Right atrium auricular region (tissue), 2 donors: ENCODE data around the gene ERMAP. TPM values are rescaled to one million over a fixed set of nuclear protein-coding genes. Genes with fewer than 3 reads are reported as not detected.
A peak's percentile ranks its signal among the peaks of the same experiment; 100 is the strongest.

Experiments used
- DNase-seq: peaks from one replicate; pipeline ENCODE4 v3.0.0-alpha.2; 2019; ENCODE audit warnings: low spot score
- H3K27ac ChIP-seq, 2 donors: fragments of 200-600 bp; sonication (generic); 1 replicate in 1 of 2; 2 replicates in 1 of 2; pipeline ENCODE4 v1.5.1; 2016 to 2019
- H3K27me3 ChIP-seq, 2 donors: fragments of 200-600 bp; sonication (generic); one replicate each; pipeline versions ENCODE4 v1.5.1 to v1.6.0; 2017 to 2019
- H3K36me3 ChIP-seq: fragments of 200-600 bp; sonication (generic); one replicate; pipeline ENCODE4 v1.5.1; 2016
- H3K4me1 ChIP-seq, 2 donors: fragments of 200-600 bp; sonication (generic); one replicate each; pipeline versions ENCODE4 v1.5.1 to v1.6.0; 2017 to 2019
- H3K4me3 ChIP-seq, 2 donors: fragments of 200-600 bp; sonication (generic); 1 replicate in 1 of 2; 2 replicates in 1 of 2; pipeline ENCODE4 v1.5.1; 2017 to 2019; ENCODE audit warnings: mild to moderate bottlenecking in 1 of 2, moderate library complexity in 1 of 2
- H3K9me3 ChIP-seq, 2 donors: fragments of 200-600 bp; sonication (generic); one replicate each; pipeline ENCODE4 v1.5.1; 2019
- total RNA-seq, 2 donors: library from RNA; depleted of rRNA; stranded (reverse); fragments of >200 nt; gene quantifications; one replicate each; pipeline ENCODE4 v1.1.0, GENCODE V29; 2016
- TF ChIP-seq, protein P1 (sequence below), 2 donors: fragments of 200-600 bp; sonication (generic); IDR thresholded peaks; one replicate each; pipeline ENCODE4 v1.5.1; 2019; ENCODE audit warnings: antibody characterized with exemption in 2 of 2

The ERMAP gene
- total RNA-seq, 2 donors from 2014 or later: 3.3 to 5.6 TPM

DNA sequence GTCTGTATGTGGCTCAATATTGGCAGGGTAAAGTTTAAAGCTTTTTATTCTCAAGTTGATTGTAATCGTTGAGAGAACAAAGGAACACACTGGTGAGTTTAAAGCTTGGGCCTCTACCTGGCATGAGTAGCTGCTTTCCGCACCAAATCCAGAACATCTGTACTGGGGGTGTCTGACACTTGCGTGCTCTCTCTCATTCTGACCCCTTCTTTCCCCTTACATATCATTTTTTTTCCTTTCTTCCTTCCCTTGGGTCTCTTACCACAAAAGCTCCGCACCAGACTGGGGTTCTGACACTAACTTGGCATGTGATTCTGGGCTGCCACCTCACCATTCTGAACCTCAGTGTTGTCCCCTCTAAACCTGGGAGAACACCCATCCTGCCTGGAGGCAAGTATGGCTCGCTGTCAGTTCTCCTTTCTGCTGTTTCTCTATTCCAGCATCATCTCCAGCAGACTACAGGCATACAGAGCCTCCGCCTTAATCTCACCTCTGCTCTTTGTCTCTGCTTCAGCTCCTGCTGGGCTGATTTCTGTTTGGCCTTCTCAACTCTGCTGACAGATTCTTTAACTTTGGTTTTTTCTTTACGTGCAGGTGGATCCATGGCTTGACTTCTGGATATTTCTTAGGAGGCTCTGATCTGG is 859 bp upstream of the ERMAP start:
- Histone ChIP-seq H3K4me1 (peaks cover 0 to 21% of the 10 kb centered on the region in 2 donors), H3K27ac (peak overlapping the region; percentile 97 to 99)

DNA sequence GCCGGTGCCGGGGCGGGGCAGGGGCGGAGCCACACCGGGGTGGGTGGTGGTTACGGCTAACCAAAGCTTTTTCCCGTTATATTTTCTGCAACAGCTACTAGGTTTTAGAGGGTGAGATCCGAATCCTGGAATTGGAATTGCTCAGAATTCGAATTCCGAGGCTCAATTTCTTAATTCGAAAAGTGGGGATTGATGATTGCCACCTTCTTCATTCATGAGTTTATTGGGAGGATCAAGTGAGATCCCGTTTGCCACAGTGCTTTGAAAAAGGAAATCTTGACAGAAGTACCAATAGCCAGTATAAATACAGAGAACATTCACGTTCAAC is 482 bp downstream of the ERMAP start:
- DNase-seq: no peak
- Histone ChIP-seq H3K27ac (peak overlapping the region; percentile 97 to 99), H3K9me3 (no peaks in the 10 kb centered on the region), H3K27me3 (no peaks in the 10 kb centered on the region), H3K4me1 (peaks cover 0 to 25% of the 10 kb centered on the region in 2 donors), H3K4me3 (peak overlapping the region; percentile 72 to 90), H3K36me3 (no peaks in the 10 kb centered on the region)
- TF ChIP-seq, protein P1, sequence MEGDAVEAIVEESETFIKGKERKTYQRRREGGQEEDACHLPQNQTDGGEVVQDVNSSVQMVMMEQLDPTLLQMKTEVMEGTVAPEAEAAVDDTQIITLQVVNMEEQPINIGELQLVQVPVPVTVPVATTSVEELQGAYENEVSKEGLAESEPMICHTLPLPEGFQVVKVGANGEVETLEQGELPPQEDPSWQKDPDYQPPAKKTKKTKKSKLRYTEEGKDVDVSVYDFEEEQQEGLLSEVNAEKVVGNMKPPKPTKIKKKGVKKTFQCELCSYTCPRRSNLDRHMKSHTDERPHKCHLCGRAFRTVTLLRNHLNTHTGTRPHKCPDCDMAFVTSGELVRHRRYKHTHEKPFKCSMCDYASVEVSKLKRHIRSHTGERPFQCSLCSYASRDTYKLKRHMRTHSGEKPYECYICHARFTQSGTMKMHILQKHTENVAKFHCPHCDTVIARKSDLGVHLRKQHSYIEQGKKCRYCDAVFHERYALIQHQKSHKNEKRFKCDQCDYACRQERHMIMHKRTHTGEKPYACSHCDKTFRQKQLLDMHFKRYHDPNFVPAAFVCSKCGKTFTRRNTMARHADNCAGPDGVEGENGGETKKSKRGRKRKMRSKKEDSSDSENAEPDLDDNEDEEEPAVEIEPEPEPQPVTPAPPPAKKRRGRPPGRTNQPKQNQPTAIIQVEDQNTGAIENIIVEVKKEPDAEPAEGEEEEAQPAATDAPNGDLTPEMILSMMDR (IDR thresholded peaks at IDR 0.05): no peak

More for the DNA sequence above, 859 bp upstream of the ERMAP start:
- DNase-seq: no peak
- Histone ChIP-seq H3K9me3 (no peaks in the 10 kb centered on the region), H3K27me3 (no peaks in the 10 kb centered on the region), H3K4me3 (peak overlapping the region; percentile 72 to 90), H3K36me3 (no peaks in the 10 kb centered on the region)
- TF ChIP-seq, protein P1 (IDR thresholded peaks at IDR 0.05): no peak

DNA sequence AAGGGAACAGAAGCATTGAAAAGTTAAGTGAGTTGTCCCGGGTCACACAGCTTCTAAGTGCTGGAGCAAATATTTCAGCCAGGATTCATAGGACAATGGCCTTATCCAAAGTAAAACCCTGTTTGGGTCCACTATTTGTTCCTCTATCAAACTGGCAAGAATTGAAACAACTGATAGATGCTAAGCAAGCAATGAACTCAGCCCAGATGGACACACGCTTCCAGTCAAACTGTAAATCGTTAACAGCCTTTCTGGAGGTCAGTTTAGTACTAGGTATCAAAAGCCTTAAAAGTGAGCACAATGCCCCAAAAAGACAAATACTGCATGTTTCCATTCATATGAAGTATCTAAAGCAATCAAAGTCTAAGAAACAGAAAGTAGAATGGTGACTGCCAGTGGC is 1.1 kb downstream of the ERMAP start:
- H3K4me3 ChIP-seq: no peak overlapping the region

DNA sequence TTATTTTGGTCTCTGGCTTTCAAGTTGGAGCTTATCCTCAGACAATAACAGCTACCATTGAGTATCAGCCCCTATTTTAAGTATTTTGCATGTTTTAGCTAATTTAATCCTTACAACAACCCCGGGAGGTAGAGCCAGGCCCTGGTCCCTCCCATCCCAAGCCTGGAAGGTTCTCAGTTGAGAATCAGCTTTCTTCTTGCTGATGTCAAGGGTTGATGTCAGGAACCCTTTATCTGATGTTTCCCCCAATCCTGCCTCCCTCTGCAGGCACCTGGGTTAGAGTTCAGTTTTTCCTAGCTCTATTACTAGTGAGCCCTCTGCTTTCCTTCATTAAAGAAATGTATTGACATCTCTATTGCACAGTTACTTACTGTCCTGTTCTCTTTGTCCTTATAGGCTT is 3.9 kb downstream of the ERMAP start:
- Histone ChIP-seq H3K36me3 (no peaks in the 10 kb centered on the region), H3K4me1 (peaks cover 0 to 21% of the 10 kb centered on the region in 2 donors), H3K27me3 (no peaks in the 10 kb centered on the region), H3K27ac (no peak overlapping the region), H3K4me3 (no peak overlapping the region), H3K9me3 (no peaks in the 10 kb centered on the region)
- TF ChIP-seq, protein P1 (IDR thresholded peaks at IDR 0.05): no peak
- DNase-seq: no peak

More for the DNA sequence above, 1.1 kb downstream of the ERMAP start:
- no peak overlapping the region for H3K27ac ChIP-seq
- no peaks in the 10 kb centered on the region for H3K36me3 ChIP-seq
- H3K9me3 ChIP-seq: no peaks in the 10 kb centered on the region
- TF ChIP-seq, protein P1 (IDR thresholded peaks at IDR 0.05): no peak
- peaks cover 0 to 26% of the 10 kb centered on the region in 2 donors for H3K4me1 ChIP-seq
- H3K27me3 ChIP-seq: no peaks in the 10 kb centered on the region
- DNase-seq: no peak

DNA sequence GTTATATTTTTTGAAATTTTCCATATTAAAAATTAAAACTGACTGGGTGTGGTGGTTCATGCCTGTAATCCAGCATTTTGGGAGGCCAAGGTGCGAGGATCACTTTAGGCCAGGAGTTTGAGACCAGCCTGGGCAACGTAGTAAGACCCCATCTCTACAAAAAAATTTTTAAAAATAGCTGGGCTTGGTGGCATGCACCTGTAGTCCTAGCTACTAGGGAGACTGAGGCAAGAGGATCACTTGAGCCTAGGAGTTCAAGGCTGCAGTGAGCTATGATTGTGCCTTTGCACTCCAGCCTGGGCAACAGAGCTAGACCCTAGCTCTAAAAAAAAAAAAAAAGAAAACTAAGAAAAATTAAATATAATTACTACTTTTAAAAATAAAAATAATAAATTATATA is 4.8 kb downstream of the ERMAP start:
- H3K9me3 ChIP-seq: no peaks in the 10 kb centered on the region
- H3K27ac ChIP-seq: no peak overlapping the region
- no peaks in the 10 kb centered on the region for H3K27me3 ChIP-seq
- no peaks in the 10 kb centered on the region for H3K36me3 ChIP-seq
- TF ChIP-seq, protein P1 (IDR thresholded peaks at IDR 0.05): no peak
- H3K4me1 ChIP-seq: peaks cover 0 to 12% of the 10 kb centered on the region in 2 donors
- no peak overlapping the region for H3K4me3 ChIP-seq
- no peak for DNase-seq
